Thyroid gland (tissue), 4 donors: ENCODE results near the gene PNPLA1.

Source experiments
- POLR2A ChIP-seq, 2 donors: fragments of 450-650 bp; IDR thresholded peaks; one replicate each; pipeline ENCODE4 v1.6.1; 2017; ENCODE audit warnings: antibody characterized with exemption in 2 of 2, mild to moderate bottlenecking in 2 of 2, moderate library complexity in 1 of 2
- TF ChIP-seq, protein P1 (sequence below), 6 experiments: fragments of 200-600 bp in 3 of 6; fragments of 450-650 bp in 3 of 6; sonication (generic) in 3 of 6; IDR thresholded peaks; one replicate each; pipeline ENCODE4 v1.5.1; 2016 to 2019; ENCODE audit warnings: antibody characterized with exemption in 6 of 6, mild to moderate bottlenecking in 2 of 6, inconsistent platforms in 1 of 6, moderate library complexity in 1 of 6

DNA sequence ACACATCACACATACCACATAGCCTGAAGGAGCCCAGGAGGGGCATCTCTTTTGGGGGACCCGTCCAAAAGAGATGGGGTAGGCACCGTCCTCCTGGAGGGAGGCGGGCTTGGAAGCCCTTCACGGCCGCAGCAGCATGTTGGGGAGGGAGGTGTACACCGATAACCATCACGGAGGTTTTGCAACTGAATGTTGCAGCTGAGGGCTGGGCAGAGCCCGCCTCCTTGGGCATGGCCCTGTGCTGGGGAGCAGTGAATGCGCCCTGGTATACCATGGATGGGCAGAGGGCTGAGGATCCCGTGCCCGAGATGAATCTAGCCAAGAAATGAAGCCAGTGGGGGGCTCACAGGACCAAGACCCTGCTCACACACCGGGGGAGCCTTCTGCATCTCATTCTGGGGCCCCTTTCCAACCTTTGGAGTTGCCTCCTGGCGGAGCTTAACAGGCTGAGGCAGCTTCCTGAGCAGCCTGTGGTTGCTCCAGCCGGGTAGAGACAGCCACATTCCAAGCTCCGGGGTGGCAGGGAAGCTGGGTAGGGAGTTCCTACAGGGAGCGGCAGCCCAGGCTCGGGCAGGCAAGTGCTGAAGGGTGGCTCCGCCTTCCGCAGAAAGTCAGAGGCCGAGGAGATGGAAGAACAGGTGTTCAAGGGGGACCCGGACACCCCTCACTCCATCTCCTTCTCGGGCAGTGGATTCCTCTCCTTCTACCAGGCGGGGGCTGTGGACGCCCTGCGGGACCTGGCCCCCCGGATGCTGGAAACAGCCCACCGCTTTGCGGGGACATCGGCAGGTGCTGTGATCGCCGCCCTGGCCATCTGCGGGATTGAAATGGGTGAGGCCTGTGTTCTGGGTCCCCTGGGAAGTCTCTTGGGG, at the start of gene PNPLA1:
- TF ChIP-seq POLR2A (IDR thresholded peaks at IDR 0.05) = no peak
- TF ChIP-seq, protein P1, sequence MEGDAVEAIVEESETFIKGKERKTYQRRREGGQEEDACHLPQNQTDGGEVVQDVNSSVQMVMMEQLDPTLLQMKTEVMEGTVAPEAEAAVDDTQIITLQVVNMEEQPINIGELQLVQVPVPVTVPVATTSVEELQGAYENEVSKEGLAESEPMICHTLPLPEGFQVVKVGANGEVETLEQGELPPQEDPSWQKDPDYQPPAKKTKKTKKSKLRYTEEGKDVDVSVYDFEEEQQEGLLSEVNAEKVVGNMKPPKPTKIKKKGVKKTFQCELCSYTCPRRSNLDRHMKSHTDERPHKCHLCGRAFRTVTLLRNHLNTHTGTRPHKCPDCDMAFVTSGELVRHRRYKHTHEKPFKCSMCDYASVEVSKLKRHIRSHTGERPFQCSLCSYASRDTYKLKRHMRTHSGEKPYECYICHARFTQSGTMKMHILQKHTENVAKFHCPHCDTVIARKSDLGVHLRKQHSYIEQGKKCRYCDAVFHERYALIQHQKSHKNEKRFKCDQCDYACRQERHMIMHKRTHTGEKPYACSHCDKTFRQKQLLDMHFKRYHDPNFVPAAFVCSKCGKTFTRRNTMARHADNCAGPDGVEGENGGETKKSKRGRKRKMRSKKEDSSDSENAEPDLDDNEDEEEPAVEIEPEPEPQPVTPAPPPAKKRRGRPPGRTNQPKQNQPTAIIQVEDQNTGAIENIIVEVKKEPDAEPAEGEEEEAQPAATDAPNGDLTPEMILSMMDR (IDR thresholded peaks at IDR 0.05) = no peak
